Duodenal mucosa (tissue), 2 donors: ENCODE results near the gene GNAZ.

Source experiments
- H3K27ac ChIP-seq: one replicate; pipeline ENCODE4 v1.7.0; 2013; ENCODE audit warnings: low read depth, low read length
- H3K27me3 ChIP-seq, 2 donors: one replicate each; pipeline ENCODE4 v1.7.0; 2013; ENCODE audit warnings: low read length in 2 of 2, control low read depth in 1 of 2; ENCODE audit not compliant: insufficient read depth in 2 of 2, control insufficient read depth in 1 of 2
- H3K36me3 ChIP-seq, 2 donors: one replicate each; pipeline ENCODE4 v1.7.0; 2013; ENCODE audit warnings: low read length in 2 of 2, control low read depth in 1 of 2; ENCODE audit not compliant: insufficient read depth in 2 of 2, control insufficient read depth in 1 of 2
- H3K4me1 ChIP-seq, 2 donors: one replicate each; pipeline ENCODE4 v1.7.0; 2013; ENCODE audit warnings: low read length in 2 of 2, control low read depth in 1 of 2; ENCODE audit not compliant: insufficient read depth in 2 of 2, control insufficient read depth in 1 of 2
- H3K4me3 ChIP-seq, 2 donors: one replicate each; pipeline ENCODE4 v1.7.0; 2013; ENCODE audit warnings: low read length in 2 of 2, low read depth in 1 of 2
- H3K9ac ChIP-seq, 2 donors: one replicate each; pipeline ENCODE4 v1.7.0; 2013; ENCODE audit warnings: low read length in 2 of 2, low read depth in 1 of 2
- H3K9me3 ChIP-seq, 2 donors: one replicate each; pipeline ENCODE4 v1.7.0; 2013; ENCODE audit warnings: low read length in 2 of 2, control low read depth in 1 of 2; ENCODE audit not compliant: control insufficient read depth in 1 of 2

Gene GNAZ

GRCh38 chr22:23079240-23079768 is 9.0 kb downstream of the GNAZ start:
- Histone ChIP-seq H3K9me3 (no peaks in the 10 kb centered on the region), H3K36me3 (no peaks in the 10 kb centered on the region), H3K27ac (no peak overlapping the region), H3K27me3 (no peaks in the 10 kb centered on the region), H3K4me3 (no peak overlapping the region), H3K9ac (no peak overlapping the region), H3K4me1 (peaks cover 5 to 15% of the 10 kb centered on the region in 2 donors)

- Histone ChIP-seq H3K36me3 (no peaks in the 10 kb centered on the region), H3K4me1 (peaks cover 5 to 15% of the 10 kb centered on the region in 2 donors), H3K27me3 (no peaks in the 10 kb centered on the region), H3K9me3 (no peaks in the 10 kb centered on the region), H3K4me3 (no peak overlapping the region), H3K27ac (no peak overlapping the region), H3K9ac (no peak overlapping the region)
Observed at GRCh38 chr22:23079814-23080521, 9.6 kb downstream of the GNAZ start.

GRCh38 chr22:23080613-23081290 is 10.4 kb downstream of the GNAZ start:
- Histone ChIP-seq H3K4me1 (peaks cover 5 to 15% of the 10 kb centered on the region in 2 donors), H3K36me3 (no peaks in the 10 kb centered on the region), H3K4me3 (no peak overlapping the region), H3K27ac (no peak overlapping the region), H3K27me3 (no peaks in the 10 kb centered on the region), H3K9ac (no peak overlapping the region), H3K9me3 (no peaks in the 10 kb centered on the region)

- no peaks in the 10 kb centered on the region for H3K27me3 ChIP-seq
- H3K9me3 ChIP-seq, result no peaks in the 10 kb centered on the region
- no peaks in the 10 kb centered on the region for H3K36me3 ChIP-seq
- H3K4me1 ChIP-seq, result peaks cover 0 to 12% of the 10 kb centered on the region in 2 donors
- H3K27ac ChIP-seq, result no peak overlapping the region
- no peak overlapping the region for H3K4me3 ChIP-seq
- H3K9ac ChIP-seq, result no peak overlapping the region
Observed at GRCh38 chr22:23082534-23083314, 12.4 kb downstream of the GNAZ start.

GRCh38 chr22:23083315-23084021 is 13.1 kb downstream of the GNAZ start:
- no peaks in the 10 kb centered on the region for H3K9me3 ChIP-seq
- no peaks in the 10 kb centered on the region for H3K36me3 ChIP-seq
- no peak overlapping the region for H3K4me3 ChIP-seq
- H3K27me3 ChIP-seq, result no peaks in the 10 kb centered on the region
- H3K4me1 ChIP-seq, result peaks cover 0 to 8% of the 10 kb centered on the region in 2 donors
- no peak overlapping the region for H3K27ac ChIP-seq
- no peak overlapping the region for H3K9ac ChIP-seq

GRCh38 chr22:23084453-23085350 is 14.4 kb downstream of the GNAZ start:
- Histone ChIP-seq H3K4me3 (no peak overlapping the region), H3K27me3 (no peaks in the 10 kb centered on the region), H3K27ac (no peak overlapping the region), H3K9me3 (no peaks in the 10 kb centered on the region), H3K9ac (no peak overlapping the region), H3K4me1 (peaks cover 0 to under 1% of the 10 kb centered on the region in 2 donors), H3K36me3 (no peaks in the 10 kb centered on the region)

- H3K4me3 ChIP-seq, result no peak overlapping the region
Observed at GRCh38 chr22:23085351-23085671, 15.0 kb downstream of the GNAZ start.

GRCh38 chr22:23085785-23086184 is 15.5 kb downstream of the GNAZ start:
- Histone ChIP-seq H3K27ac (no peak overlapping the region), H3K36me3 (no peaks in the 10 kb centered on the region), H3K4me3 (no peak overlapping the region), H3K9ac (no peak overlapping the region), H3K9me3 (no peaks in the 10 kb centered on the region), H3K27me3 (no peaks in the 10 kb centered on the region), H3K4me1 (no peaks in the 10 kb centered on the region)

More at GRCh38 chr22:23085351-23085671, 15.0 kb downstream of the GNAZ start:
- H3K27me3 ChIP-seq, result no peaks in the 10 kb centered on the region
- no peaks in the 10 kb centered on the region for H3K36me3 ChIP-seq
- H3K4me1 ChIP-seq, result no peaks in the 10 kb centered on the region
- no peaks in the 10 kb centered on the region for H3K9me3 ChIP-seq
- H3K27ac ChIP-seq, result no peak overlapping the region
- H3K9ac ChIP-seq, result no peak overlapping the region

- no peaks in the 10 kb centered on the region for H3K4me1 ChIP-seq
- H3K27me3 ChIP-seq, result no peaks in the 10 kb centered on the region
- no peaks in the 10 kb centered on the region for H3K9me3 ChIP-seq
- H3K27ac ChIP-seq, result no peak overlapping the region
- H3K4me3 ChIP-seq, result no peak overlapping the region
- H3K36me3 ChIP-seq, result no peaks in the 10 kb centered on the region
- no peak overlapping the region for H3K9ac ChIP-seq
Observed at GRCh38 chr22:23086263-23086662, 15.9 kb downstream of the GNAZ start.
